Ovary (tissue), 3 donors: Measurements from ENCODE around the gene NOD1.

ENCODE experiments used
- POLR2A ChIP-seq: fragments of 450-650 bp; IDR thresholded peaks from one replicate; pipeline ENCODE4 v1.6.1; 2017; ENCODE audit warnings: antibody characterized with exemption, mild to moderate bottlenecking, moderate library complexity
- TF ChIP-seq, protein P1 (sequence below), 3 donors: fragments of 450-650 bp in 2 of 3; fragments of 200-600 bp in 1 of 3; IDR thresholded peaks; one replicate each; pipeline versions ENCODE4 v1.5.1 to v1.8.0; 2016 to 2022; ENCODE audit warnings: antibody characterized with exemption in 3 of 3, mild to moderate bottlenecking in 1 of 3
- donor health status: DM: no; HTN: no; CAD: no.

GRCh38 chr7:30437823-30438574 lies 40.6 kb downstream of the NOD1 start:
- TF ChIP-seq POLR2A = no peak
- TF ChIP-seq, protein P1, sequence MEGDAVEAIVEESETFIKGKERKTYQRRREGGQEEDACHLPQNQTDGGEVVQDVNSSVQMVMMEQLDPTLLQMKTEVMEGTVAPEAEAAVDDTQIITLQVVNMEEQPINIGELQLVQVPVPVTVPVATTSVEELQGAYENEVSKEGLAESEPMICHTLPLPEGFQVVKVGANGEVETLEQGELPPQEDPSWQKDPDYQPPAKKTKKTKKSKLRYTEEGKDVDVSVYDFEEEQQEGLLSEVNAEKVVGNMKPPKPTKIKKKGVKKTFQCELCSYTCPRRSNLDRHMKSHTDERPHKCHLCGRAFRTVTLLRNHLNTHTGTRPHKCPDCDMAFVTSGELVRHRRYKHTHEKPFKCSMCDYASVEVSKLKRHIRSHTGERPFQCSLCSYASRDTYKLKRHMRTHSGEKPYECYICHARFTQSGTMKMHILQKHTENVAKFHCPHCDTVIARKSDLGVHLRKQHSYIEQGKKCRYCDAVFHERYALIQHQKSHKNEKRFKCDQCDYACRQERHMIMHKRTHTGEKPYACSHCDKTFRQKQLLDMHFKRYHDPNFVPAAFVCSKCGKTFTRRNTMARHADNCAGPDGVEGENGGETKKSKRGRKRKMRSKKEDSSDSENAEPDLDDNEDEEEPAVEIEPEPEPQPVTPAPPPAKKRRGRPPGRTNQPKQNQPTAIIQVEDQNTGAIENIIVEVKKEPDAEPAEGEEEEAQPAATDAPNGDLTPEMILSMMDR (IDR thresholded peaks at IDR 0.05) = no peak
